Activated naive CD4-positive, alpha-beta T cell treated with anti-CD3 and anti-CD28 coated beads, Interleukin-2, amount 50 U/mL, for 24 hours (primary cell): ENCODE measurements around the gene ZNF23.

ENCODE experiments used
- H3K27ac Mint-ChIP-seq: one replicate; pipeline ENCODE4 v1.8.0; 2021; ENCODE audit warnings: mild to moderate bottlenecking, mixed read lengths
- H3K27me3 Mint-ChIP-seq: one replicate; pipeline ENCODE4 v1.8.0; 2021; ENCODE audit warnings: mixed read lengths
- H3K36me3 Mint-ChIP-seq: one replicate; pipeline ENCODE4 v1.8.0; 2021; ENCODE audit warnings: mixed read lengths
- H3K4me1 Mint-ChIP-seq: one replicate; pipeline ENCODE4 v1.8.0; 2021; ENCODE audit warnings: mixed read lengths
- H3K4me3 Mint-ChIP-seq: one replicate; pipeline ENCODE4 v1.8.0; 2021; ENCODE audit warnings: mild to moderate bottlenecking, mixed read lengths
- H3K9me3 Mint-ChIP-seq: one replicate; pipeline ENCODE4 v1.8.0; 2021; ENCODE audit warnings: mixed read lengths

Gene ZNF23

DNA sequence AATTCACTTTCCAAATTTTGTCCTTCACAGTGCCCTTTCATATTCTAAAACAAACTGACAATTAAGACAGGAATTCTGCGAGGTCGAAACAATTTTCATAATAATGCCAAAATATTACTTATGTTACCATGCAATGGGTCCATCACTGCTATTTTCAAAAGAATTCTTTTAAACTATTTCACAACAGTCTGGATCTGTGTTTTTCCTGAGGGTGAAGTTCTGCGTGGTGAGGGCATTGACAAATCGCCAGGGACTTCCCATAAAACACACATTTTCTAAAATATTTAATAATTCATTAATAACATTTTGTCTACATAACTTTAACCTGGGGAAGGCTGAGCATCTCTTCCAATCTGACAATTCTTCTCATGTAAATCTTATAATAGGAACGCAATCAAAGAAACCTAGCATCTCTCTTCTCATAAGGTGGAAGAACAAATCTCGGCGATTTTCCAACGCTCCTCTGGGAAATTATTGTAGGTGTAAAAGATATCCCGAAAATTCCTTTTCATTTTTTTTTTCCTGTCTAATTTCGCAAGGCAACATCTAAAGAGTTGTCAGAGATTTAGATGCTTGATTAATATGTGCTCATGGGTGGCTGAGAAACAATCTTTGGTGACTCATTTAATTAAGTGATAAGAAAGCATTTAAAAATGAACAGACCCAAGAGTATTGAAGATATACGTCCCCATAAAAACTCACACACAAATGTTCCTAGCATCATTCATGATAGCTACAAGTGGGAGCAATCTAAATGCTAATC, 62.1 kb downstream of the ZNF23 start:
- Mint-ChIP-seq H3K36me3 (no peaks in the 10 kb centered on the region), H3K4me1 (no peaks in the 10 kb centered on the region), H3K27ac (no peak overlapping the region), H3K27me3 (peaks cover 4% of the 10 kb centered on the region), H3K9me3 (no peaks in the 10 kb centered on the region), H3K4me3 (no peak overlapping the region)
